NCI-H524 (cell line): ENCODE measurements around the gene SCOC.
"Not testable (repeated sequence)": the region's sequence is repeated elsewhere in the genome, so short reads cannot be mapped to it uniquely, and the experiment has no call there.

Experiments
- DNase-seq, 2 experiments: peaks; one replicate each; lab custom pipeline; 2025; lab: John Stamatoyannopoulos, UW

Gene SCOC

DNA sequence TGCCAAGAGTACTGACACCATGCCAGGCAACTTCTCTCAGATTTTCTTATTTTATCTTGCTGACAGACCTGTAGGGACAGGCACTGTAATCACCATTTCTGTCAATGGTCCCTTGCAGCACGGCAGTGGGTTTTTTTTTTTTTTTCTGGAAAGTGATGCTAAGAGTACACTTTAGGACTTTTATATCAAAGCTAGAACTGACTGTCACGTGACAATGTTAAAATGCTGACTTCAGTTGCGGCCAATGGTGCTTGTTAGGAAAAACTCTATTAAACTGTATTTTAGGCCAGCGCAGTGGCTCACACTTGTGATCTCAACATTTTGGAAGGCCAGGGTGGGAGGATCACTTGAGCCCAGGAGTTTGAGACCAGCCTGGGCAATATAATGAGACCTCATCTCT, 12.3 kb upstream of the SCOC start:
- DNase-seq = no peak

DNA sequence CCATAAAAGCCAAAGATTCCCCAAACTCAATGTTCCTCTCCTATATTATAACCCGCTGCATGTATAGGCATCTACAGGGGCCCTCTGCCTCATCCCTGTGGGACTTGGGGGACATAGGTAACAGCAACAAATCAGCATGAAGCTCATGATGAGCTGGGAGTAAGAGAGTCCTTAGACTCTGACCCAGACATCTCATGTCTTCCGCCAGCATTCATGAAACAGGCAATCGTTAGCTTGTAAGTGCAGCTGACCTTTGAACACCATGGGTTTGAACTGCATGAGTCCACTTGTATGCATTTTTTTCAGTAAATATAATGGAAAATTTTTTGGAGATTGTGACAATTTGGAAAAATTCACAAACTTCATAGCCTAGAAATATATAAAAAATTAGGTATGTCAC, 10.4 kb upstream of the SCOC start:
- no peak for DNase-seq

DNA sequence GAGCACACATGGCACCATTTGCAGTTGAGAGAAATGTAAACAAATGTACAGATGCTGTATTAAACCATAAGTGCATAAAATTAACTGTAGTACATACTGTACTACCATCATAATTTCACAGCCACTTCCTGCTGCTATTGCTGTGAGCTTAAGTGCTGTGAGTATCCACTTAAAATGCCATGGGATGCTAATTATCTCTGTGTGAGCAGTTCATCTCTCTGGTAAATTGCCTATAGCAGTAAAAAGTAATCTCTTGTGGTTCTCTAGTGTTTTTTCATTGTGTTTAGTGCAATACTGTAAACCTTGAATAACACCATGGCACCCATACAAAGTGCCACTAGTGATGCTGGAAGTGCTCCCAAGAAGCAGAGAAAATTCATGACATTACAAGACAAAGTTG, 9.9 kb upstream of the SCOC start:
- peak in 1 of 2 experiments; percentile 6 for DNase-seq

DNA sequence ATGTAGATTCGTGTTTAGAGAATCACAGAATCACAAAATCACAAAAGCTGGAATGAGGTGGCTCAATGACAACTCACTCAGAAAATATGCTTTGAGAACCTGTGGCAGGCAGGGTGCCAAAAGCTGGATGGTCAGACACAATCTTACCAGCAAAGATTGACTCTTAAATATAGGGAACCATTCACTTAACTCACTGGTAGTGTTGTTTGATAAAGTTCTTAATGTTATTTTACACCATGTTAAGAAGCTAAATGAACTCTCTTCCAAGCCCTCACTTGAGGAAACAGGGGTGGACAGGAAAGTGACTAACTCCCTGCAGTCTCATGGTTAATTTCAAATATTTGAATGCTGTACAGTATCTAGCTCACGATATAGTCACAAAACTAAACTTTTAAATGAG, 5.7 kb upstream of the SCOC start:
- no peak for DNase-seq

DNA sequence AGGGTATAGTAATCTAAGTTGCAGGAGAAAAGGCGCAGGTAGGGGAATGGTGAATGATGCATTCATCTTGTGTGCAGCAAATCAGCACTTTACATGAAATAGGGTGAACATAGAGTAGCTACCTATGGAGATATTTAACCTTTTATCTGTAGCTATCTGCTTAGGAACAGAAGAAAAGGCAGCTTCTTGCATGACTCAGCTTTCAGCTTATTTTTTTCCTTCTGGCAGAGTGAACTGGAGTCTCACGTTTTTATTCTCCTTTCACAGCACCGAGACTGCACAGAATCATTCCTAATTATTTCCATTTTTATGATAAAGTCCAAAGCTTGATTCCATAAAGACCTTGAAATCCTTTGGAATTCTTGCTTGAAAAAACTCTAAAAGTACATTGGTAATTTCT, 4.8 kb upstream of the SCOC start:
- DNase-seq = no peak

DNA sequence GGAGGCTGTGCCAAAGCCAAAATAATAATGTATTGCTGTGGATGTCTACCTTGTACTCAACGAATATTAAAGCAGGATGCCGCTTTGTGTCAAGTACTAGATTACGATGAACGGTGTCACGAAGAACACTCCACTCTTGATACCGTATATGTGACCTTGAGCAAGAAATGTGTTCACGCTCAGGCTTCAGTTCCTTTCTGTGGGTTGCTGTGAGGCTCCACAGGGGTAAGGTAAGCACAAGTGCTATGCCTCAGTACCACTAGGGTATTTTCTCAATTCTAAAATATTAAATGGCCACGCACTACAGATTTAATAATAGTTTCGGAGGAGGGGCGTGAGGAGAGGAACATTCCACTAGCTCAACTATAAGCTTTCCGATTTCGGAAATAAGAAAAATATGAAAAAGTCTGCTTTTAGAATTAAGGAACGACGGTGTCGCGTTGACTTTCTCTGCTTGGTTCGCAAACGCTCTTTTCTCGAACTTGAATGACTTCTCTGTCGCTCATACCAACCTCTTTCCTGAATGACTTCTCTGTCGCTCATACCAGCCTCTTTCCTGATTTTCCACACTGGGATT, 607 bp upstream of the SCOC start:
- DNase-seq = peak; percentile 5 to 27

DNA sequence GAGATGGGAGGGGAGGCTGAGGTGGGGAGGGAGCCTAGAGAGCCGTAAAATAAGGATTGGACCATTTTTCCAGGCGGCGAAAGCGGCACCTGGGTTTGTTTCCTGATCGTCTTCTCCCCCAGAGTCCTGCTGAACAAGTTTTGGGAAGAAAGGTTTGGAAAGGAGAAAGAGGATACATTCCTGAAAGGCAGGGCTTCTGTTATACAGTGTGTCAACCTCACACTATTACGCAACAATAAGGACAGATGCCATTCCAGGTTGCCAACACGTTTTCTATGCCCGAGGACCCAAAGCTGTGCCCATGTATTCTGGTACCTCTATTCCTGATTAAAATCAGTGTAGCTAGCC, 658 bp downstream of the SCOC start:
- no peak for DNase-seq

DNA sequence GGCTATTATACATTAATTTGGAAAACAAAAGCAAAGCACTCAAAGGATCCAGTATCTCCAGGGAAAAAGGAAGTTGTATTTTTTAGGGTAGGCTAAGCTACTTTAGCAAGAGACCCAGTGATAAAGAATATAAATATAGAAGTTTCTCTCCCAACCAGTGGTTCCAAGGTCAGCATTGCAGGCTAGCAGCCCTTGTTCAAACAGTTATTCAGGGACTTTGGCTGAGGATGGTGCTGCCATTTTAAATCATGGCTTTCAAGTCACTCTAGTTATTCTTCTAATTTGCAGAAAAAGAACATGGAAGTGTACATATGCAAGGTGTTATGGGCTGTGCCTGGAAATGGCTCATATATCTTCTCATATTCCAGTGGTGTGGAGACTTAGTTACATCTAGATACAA, 9.3 kb downstream of the SCOC start:
- DNase-seq = no peak

DNA sequence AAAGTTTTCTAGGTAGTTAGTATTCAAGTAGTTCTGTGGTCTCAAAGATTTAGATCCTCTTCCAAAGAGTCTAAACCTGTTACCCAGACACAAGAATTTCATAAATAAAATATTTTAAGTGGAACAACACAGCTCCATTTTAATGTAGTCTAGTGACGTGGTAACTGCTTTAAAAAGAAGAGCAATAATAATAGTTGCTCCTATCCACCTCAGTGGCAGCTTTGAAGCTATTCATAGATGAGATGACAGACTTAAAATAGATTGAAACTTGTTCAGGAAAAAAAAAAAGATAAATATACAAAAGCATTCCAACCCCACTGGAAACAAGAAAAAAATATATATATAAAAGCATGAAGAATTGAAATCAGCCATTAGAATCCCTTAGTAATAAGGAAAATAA, 14.6 kb downstream of the SCOC start:
- no peak for DNase-seq

DNA sequence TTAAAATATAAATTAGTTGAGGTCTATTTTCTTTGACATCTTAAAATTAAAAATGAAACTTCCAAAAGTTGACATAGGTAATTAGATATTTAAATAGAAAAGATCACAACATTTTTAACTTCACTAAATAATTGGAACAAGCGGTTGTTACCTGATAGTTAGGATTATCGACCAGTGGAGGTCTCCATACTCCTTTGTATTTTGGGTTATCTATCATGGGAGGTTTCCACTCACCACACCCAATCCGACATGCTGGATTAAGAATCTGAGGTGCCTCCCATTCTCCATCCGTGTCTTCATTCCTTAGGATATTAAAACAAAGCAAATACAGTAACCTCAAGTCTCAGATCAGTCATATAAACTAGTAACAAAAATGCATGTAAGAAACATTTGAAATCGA, 22.2 kb downstream of the SCOC start:
- peak in 1 of 2 experiments; percentile 14 for DNase-seq

DNA sequence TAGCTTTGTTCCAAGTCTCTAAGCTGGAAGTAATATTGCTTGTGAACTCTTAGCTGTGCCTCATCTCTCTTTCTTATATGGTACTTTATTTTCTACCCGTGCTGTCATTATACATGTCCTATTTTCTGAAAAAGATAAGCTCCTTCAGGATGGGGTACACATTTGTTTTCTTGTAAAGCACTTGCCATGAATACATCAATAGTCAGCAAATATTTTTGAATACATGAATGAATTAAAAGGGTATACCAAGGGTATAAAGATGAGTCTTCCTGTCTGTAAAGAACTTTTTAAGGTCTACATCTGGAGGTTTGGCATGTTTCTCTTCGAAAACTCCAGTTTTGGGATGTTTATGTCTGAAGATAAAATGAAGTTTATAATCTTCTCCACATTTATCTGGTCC, 26.7 kb downstream of the SCOC start:
- no peak for DNase-seq

DNA sequence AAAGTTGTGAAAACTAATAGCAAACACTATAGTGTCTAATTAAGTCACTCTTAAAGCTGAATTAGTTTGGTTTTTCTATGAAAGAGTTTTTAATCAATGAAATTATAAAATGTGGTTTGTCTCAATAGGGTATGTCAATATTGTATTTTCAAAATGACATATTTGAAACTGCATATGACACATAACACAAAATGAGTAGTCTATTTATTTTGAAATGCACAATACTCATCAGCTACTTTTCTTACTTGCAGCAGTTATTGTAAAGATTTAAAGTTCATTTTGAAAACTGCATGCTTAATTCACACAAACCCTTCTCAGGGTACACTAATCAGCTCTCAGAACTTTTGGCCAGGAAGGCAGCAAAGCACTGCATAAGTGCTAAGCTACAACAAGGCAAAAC, 32.8 kb downstream of the SCOC start:
- DNase-seq = no peak

DNA sequence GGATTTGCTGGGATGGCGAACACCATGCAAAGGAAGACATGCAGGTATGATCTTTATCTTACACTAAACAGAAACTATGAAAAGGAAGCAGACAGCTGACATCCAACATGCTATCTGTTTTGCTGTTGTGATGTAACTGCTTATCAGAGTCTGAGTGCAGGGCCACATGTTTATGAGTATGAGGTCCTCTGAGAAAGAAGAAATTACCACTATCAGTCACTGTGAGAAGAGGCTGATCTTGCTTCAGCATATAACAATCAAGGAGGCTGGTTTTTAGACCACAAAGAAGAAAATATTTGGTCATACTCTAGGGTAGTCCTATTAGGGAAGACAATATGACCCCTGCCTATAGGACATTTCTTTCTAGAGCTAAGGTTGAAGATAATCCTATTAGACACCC, 35.5 kb downstream of the SCOC start:
- no peak for DNase-seq

DNA sequence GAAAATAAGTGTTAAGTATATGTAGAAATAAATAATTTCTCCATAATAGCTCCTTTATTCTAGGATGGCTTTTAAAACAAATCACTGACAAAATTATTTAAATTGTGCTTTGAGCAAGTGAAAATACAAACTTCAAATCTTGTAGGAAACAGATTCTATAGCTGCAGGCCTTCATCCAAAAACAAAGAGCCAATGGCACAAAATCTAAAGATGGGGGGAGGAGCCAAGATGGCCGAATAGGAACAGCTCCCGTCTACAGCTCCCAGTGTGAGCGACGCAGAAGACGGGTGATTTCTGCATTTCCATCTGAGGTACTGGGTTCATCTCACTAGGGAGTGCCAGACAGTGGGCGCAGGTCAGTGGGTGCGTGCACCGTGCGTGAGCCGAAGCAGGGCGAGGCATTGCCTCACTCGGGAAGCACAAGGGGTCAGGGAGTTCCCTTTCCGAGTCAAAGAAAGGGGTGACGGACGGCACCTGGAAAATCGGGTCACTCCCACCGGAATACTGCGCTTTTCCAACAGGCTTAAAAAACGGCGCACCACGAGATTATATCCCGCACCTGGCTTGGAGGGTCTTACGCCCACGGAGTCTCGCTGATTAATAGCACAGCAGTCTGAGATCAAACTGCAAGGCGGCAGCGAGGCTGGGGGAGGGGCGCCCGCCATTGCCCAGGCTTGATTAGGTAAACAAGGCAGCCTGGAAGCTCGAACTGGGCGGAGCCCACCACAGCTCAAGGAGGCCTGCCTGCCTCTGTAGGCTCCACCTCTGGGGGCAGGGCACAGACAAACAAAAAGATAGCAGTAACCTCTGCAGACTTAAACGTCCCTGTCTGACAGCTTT, 39.9 kb downstream of the SCOC start:
- not testable (repeated sequence) for DNase-seq

DNA sequence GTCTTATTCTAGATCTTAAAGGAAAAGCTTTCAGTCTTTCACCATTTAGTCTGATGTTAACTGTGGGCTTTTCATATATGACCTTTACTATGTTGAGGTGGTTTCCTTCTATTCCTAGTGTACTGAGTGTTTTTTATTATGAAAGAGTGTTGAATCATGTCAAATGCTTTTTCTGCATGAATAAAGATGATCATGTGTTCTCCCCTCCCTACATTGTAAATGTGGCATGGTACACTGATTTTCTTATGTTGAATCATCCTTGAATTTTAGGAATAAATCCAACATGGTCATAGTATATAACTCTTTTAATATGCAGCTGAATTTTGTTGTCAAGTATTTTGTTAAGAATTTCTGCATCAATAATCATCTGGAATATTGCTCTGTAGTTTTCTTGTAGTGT, 49.7 kb downstream of the SCOC start:
- no peak for DNase-seq

DNA sequence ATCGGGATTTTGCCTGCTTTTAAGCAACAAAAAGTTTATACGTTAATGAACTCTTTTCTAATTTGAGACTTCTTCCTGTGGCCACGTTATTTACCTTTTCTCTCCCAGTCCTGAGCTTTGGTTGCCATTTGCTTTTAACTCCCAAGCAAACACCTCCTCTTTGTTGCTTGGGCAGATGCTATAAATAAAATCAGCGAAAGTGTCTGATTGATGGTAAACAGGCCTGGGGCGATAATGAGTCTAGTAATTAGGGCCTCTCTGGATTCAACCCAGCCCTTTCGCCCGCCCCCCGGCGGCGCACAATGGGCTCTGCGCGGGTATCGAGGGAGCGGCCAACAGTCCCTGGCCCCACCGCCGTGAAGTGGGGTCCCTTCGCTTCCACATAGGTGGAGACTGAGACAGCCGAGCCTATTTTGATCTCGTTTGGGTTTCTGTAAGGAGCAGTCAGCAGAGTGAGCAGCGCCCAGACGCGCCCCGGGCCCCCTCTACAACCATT, 53.2 kb downstream of the SCOC start:
- DNase-seq = peak; percentile 36 to 61

DNA sequence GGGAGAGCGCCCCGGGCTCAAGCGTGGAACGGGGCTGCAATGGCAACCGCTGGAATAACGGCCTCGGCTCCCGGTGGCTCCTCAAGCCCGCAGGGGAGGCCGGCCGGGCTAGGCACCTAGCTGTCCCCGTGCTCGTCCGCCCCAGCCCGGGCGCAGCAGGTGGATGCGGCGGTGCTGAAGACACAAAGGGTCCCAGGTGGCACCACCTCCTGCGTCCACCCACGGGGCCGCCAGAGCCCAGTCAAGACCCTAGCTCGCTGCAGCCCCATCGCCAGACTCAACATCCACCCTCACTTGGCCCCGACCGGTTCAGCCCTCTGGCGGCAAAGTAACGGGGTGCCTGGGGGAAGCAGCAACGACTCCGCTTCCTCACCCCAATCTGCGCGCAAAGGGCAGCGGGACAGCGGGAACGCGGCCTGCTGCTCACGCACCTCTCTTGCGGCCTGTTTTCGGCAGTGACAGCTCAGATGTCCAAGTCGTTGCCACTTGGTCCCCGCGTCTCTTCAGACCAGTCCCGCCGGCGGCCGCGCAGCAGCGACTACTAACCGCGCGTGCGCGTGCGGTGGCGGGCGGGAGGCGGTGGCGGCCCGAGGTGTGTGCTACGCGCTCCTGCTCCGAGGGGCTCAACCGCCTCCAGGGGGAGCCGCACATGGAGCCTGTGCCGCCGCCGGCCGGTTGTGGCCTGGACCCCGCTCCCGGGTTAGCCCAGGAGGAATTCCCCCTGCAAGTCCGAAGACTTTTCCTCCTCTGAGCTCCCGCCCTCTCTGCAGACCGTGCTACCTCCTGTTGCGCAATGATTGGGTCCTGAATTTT, 53.9 kb downstream of the SCOC start, which contains the start of gene CLGN:
Gene CLGN (minus strand): TSS at position 543 of the 813 bp plus-strand sequence. CDS start 14,570 bp downstream, outside the sequence.
- peak; percentile 63 to 78 for DNase-seq

DNA sequence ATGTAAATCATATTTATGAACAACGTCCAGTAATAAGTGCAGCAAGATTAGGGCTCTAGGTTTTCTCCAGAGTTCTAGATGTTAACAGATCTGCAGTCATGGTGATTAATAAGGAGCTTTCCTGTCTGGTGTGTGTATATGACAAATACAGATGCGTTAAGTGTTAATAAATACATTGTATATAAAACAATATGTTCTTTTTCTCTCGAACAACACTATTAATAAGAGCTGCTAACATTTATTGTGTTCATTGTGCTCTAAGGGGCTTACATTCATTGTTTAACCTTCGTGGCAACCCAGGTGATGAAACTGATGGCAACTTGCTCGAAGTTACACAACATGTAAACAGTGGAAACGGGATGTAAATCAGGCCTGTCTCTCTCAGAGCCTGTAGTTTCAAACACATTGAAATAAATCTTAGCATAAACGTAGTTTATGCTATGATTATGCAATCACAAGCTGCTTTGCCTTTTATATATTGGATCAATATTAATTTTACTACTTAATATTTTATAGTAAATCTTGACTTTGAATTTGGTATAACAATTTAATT, 54.5 kb downstream of the SCOC start:
- DNase-seq = no peak
